ENCODE measurements around the gene ARID3C. TPM values are rescaled to one million over a fixed set of nuclear protein-coding genes. Genes with fewer than 3 reads are reported as not detected.
A peak's percentile ranks its signal among the peaks of the same experiment; 100 is the strongest.

ARID3C gene
- total RNA-seq, 2 experiments from 2014 or later: 0.26 TPM; not detected in 1

GRCh38 chr9:34662526-34663302 lies 33.8 kb upstream of the ARID3C start, which contains the start of gene CCL27:
Gene CCL27 (minus strand): TSS chr9:34662657. CDS start chr9:34662633, 24 bp downstream.
- peaks cover 3% of the 10 kb centered on the region for H3K36me3 Mint-ChIP-seq
- H3K27ac Mint-ChIP-seq: peak within 1 kb of the TSS; percentile 70
- H3K27me3 Mint-ChIP-seq: no peaks in the 10 kb centered on the region
- no peak within 1 kb of the TSS for H3K4me3 Mint-ChIP-seq
- ATAC-seq (no peak), DNase-seq (no peak)
- no peaks in the 10 kb centered on the region for H3K9me3 Mint-ChIP-seq (ENCODE audit: low read depth)
- CTCF ChIA-PET: interaction anchor here (0.6 to 10.8 kb wide), 5 partner anchors 12 to 43 kb away, joined by 3 to 124 read pairs (median 52); partner anchors contain the start of genes DCTN3, GALT, IL11RA and SIGMAR1
- peaks cover 28% of the 10 kb centered on the region for H3K4me1 Mint-ChIP-seq

- Mint-ChIP-seq H3K4me3 (no peak overlapping the region), H3K9me3 (ENCODE audit: low read depth) (no peaks in the 10 kb centered on the region), H3K27me3 (no peaks in the 10 kb centered on the region), H3K36me3 (no peaks in the 10 kb centered on the region), H3K27ac (no peak overlapping the region), H3K4me1 (peaks cover 23% of the 10 kb centered on the region)
- CTCF ChIA-PET: interaction anchor here (10.8 kb wide), 1 partner anchor 11 kb away, joined by 124 read pairs; the partner anchor contains the start of genes GALT and IL11RA
- no peak for DNase-seq
- ATAC-seq: no peak
Observed at GRCh38 chr9:34659592-34660253, 30.9 kb upstream of the ARID3C start.

- no peaks in the 10 kb centered on the region for H3K36me3 Mint-ChIP-seq
- ATAC-seq (no peak), DNase-seq (no peak)
- CTCF ChIA-PET: interaction anchor here (10.8 kb wide), 1 partner anchor 10 kb away, joined by 124 read pairs; the partner anchor contains the start of genes GALT and IL11RA
- no peak overlapping the region for H3K4me3 Mint-ChIP-seq
- no peaks in the 10 kb centered on the region for H3K9me3 Mint-ChIP-seq (ENCODE audit: low read depth)
- no peak overlapping the region for H3K27ac Mint-ChIP-seq
- H3K27me3 Mint-ChIP-seq: no peaks in the 10 kb centered on the region
- H3K4me1 Mint-ChIP-seq: peaks cover 10% of the 10 kb centered on the region
Observed at GRCh38 chr9:34658461-34658860, 29.6 kb upstream of the ARID3C start.

- no peak overlapping the region for H3K4me3 Mint-ChIP-seq
- peaks cover 10% of the 10 kb centered on the region for H3K4me1 Mint-ChIP-seq
- DNase-seq: no peak
- CTCF ChIA-PET: interaction anchor here (1.1 to 10.8 kb wide), 3 partner anchors 8 to 23 kb away, joined by 3 to 124 read pairs (median 4); partner anchors contain the start of genes GALT and IL11RA
- no peaks in the 10 kb centered on the region for H3K36me3 Mint-ChIP-seq
- H3K27me3 Mint-ChIP-seq: no peaks in the 10 kb centered on the region
- H3K9me3 Mint-ChIP-seq (ENCODE audit: low read depth): no peaks in the 10 kb centered on the region
- H3K27ac Mint-ChIP-seq: no peak overlapping the region
- ATAC-seq: no peak
Observed at GRCh38 chr9:34656992-34657391, 28.1 kb upstream of the ARID3C start.

GRCh38 chr9:34655394-34655793 lies 26.5 kb upstream of the ARID3C start:
- Mint-ChIP-seq H3K27ac (no peak overlapping the region), H3K36me3 (no peaks in the 10 kb centered on the region), H3K4me1 (peaks cover 10% of the 10 kb centered on the region), H3K27me3 (no peaks in the 10 kb centered on the region), H3K4me3 (no peak overlapping the region), H3K9me3 (ENCODE audit: low read depth) (no peaks in the 10 kb centered on the region)
- ATAC-seq (no peak), DNase-seq (no peak)
- CTCF ChIA-PET: interaction anchor here (10.8 kb wide), 1 partner anchor 7 kb away, joined by 124 read pairs; the partner anchor contains the start of genes GALT and IL11RA

- CTCF ChIA-PET: no interaction called here
- no peaks in the 10 kb centered on the region for H3K27me3 Mint-ChIP-seq
- peaks cover 10% of the 10 kb centered on the region for H3K4me1 Mint-ChIP-seq
- peaks cover 4% of the 10 kb centered on the region for H3K36me3 Mint-ChIP-seq
- no peak overlapping the region for H3K4me3 Mint-ChIP-seq
- DNase-seq (no peak), ATAC-seq (no peak)
- H3K9me3 Mint-ChIP-seq (ENCODE audit: low read depth): no peaks in the 10 kb centered on the region
- no peak overlapping the region for H3K27ac Mint-ChIP-seq
Observed at GRCh38 chr9:34654323-34655051, 25.6 kb upstream of the ARID3C start.

- Mint-ChIP-seq H3K4me3 (no peak overlapping the region), H3K36me3 (peaks cover 11% of the 10 kb centered on the region), H3K4me1 (peaks cover 13% of the 10 kb centered on the region), H3K9me3 (ENCODE audit: low read depth) (no peaks in the 10 kb centered on the region), H3K27me3 (no peaks in the 10 kb centered on the region), H3K27ac (no peak overlapping the region)
- CTCF ChIA-PET: interaction anchor here (1.2 to 10.7 kb wide), 2 partner anchors 7 to 9 kb away, joined by 3 to 124 read pairs; partner anchors contain the start of gene CCL27
- DNase-seq (no peak), ATAC-seq (no peak)
Observed at GRCh38 chr9:34653151-34654072, 24.5 kb upstream of the ARID3C start.

GRCh38 chr9:34652602-34653000 lies 23.7 kb upstream of the ARID3C start:
- Mint-ChIP-seq H3K4me3 (no peak overlapping the region), H3K9me3 (ENCODE audit: low read depth) (no peaks in the 10 kb centered on the region), H3K4me1 (peaks cover 21% of the 10 kb centered on the region), H3K36me3 (peaks cover 16% of the 10 kb centered on the region), H3K27ac (no peak overlapping the region), H3K27me3 (no peaks in the 10 kb centered on the region)
- CTCF ChIA-PET: interaction anchor here (1.2 to 10.7 kb wide), 2 partner anchors 8 kb away, joined by 3 to 124 read pairs; partner anchors contain the start of gene CCL27
- DNase-seq (no peak), ATAC-seq (no peak)

- H3K4me1 Mint-ChIP-seq: peaks cover 25% of the 10 kb centered on the region
- no peaks in the 10 kb centered on the region for H3K9me3 Mint-ChIP-seq (ENCODE audit: low read depth)
- H3K36me3 Mint-ChIP-seq: peaks cover 17% of the 10 kb centered on the region
- CTCF ChIA-PET: interaction anchor here (0.6 to 10.7 kb wide), 4 partner anchors 8 to 475 kb away, joined by 3 to 124 read pairs (median 3); partner anchors contain the start of gene CCL27
- DNase-seq (peak; percentile 62), ATAC-seq (peak; percentile 35)
- no peak within 1 kb of the TSS for H3K27ac Mint-ChIP-seq
- no peaks in the 10 kb centered on the region for H3K27me3 Mint-ChIP-seq
- no peak within 1 kb of the TSS for H3K4me3 Mint-ChIP-seq
Observed at GRCh38 chr9:34651876-34652601, 23.2 kb upstream of the ARID3C start, which contains the start of gene IL11RA. Gene IL11RA (plus strand): TSS chr9:34652185. CDS start chr9:34655218, 3,033 bp downstream.

GRCh38 chr9:34651321-34651720 lies 22.5 kb upstream of the ARID3C start:
- no peak overlapping the region for H3K27ac Mint-ChIP-seq
- CTCF ChIA-PET: interaction anchor here (0.6 to 10.7 kb wide), 2 partner anchors 9 to 476 kb away, joined by 3 to 124 read pairs; partner anchors contain the start of gene CCL27

GRCh38 chr9:34650816-34651215 lies 21.9 kb upstream of the ARID3C start:
- no peak overlapping the region for H3K4me3 Mint-ChIP-seq
- H3K27ac Mint-ChIP-seq: no peak overlapping the region
- CTCF ChIA-PET: interaction anchor here (10.7 kb wide), 1 partner anchor 10 kb away, joined by 124 read pairs; the partner anchor contains the start of gene CCL27
- H3K9me3 Mint-ChIP-seq (ENCODE audit: low read depth): no peaks in the 10 kb centered on the region
- H3K36me3 Mint-ChIP-seq: peaks cover 17% of the 10 kb centered on the region
- no peaks in the 10 kb centered on the region for H3K27me3 Mint-ChIP-seq
- DNase-seq (no peak), ATAC-seq (no peak)
- H3K4me1 Mint-ChIP-seq: peaks cover 31% of the 10 kb centered on the region

More at GRCh38 chr9:34651321-34651720, 22.5 kb upstream of the ARID3C start:
- DNase-seq: no peak
- no peaks in the 10 kb centered on the region for H3K27me3 Mint-ChIP-seq
- no peak overlapping the region for H3K4me3 Mint-ChIP-seq
- ATAC-seq: no peak
- H3K9me3 Mint-ChIP-seq (ENCODE audit: low read depth): no peaks in the 10 kb centered on the region
- peaks cover 26% of the 10 kb centered on the region for H3K4me1 Mint-ChIP-seq
- H3K36me3 Mint-ChIP-seq: peaks cover 17% of the 10 kb centered on the region

Data from activated CD8-positive, alpha-beta memory T cell treated with anti-CD3 and anti-CD28 coated beads, Interleukin-2, amount 10 ng/mL, durations not matched to agents 7 days and 5 days (primary cell).